Vagina (tissue), 2 donors: ENCODE results near the gene KLHDC8A.

Experiments
- POLR2A ChIP-seq, 2 donors: fragments of 450-650 bp; IDR thresholded peaks; one replicate each; pipeline ENCODE4 v1.6.1; 2017; ENCODE audit warnings: antibody characterized with exemption in 2 of 2, mild to moderate bottlenecking in 2 of 2, moderate library complexity in 2 of 2
- POLR2AphosphoS5 ChIP-seq, 2 donors: sonication (generic); formaldehyde crosslinking; IDR thresholded peaks; one replicate each; pipeline ENCODE4 v1.9.0; 2017; ENCODE audit warnings: antibody characterized with exemption in 2 of 2, mild to moderate bottlenecking in 2 of 2, low read depth in 1 of 2; ENCODE audit not compliant: insufficient read depth in 1 of 2

- no peak for TF ChIP-seq POLR2AphosphoS5 (IDR thresholded peaks at IDR 0.05; ENCODE audit: insufficient read depth in 1 of 2, low read depth in 1 of 2)
- no peak for TF ChIP-seq POLR2A (IDR thresholded peaks at IDR 0.05)
Observed at GRCh38 chr1:205291596-205291995, 65.1 kb downstream of the KLHDC8A start.
